Activated T-helper 1 cell treated with Interleukin-2 at 50 U/mL for 16 hours (primary cell): ENCODE data around the gene PDSS1.
"Not testable (repeated sequence)": the region's sequence is repeated elsewhere in the genome, so short reads cannot be mapped to it uniquely, and the experiment has no call there.

ENCODE experiments used
- DNase-seq: peaks from one replicate; pipeline ENCODE4 v3.0.0-alpha.2; 2020; ENCODE audit warnings: low read depth

Gene PDSS1

GRCh38 chr10:26739071-26739631 lies 41.6 kb downstream of the PDSS1 start:
- DNase-seq: no peak

DNA sequence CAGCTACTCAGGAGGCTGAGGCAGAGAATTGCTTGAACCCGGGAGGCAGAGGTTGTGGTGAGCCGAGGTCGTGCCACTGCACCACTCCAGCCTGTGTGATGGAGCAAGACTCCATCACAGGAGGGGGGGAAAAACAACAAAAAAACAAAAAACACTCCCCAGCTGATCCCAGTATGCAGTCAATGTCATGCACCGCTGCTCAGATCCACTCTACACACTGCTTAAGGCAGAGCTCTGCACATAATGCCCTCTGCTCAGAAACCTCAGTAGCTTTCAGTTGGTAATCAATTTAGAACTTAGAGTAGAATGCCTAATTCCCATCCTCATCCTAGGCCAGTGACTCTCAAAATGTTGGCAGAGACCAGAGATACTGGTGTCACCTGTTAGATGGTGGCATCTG lies 43.9 kb downstream of the PDSS1 start:
- DNase-seq: no peak

- no peak for DNase-seq
These were observed 45.6 kb downstream of the PDSS1 start for GRCh38 chr10:26743091-26743490.

GRCh38 chr10:26743841-26744240 lies 46.3 kb downstream of the PDSS1 start:
- no peak for DNase-seq

- no peak for DNase-seq
These were observed 48.6 kb downstream of the PDSS1 start for GRCh38 chr10:26746061-26746460.

- DNase-seq: no peak
These were observed 58.0 kb downstream of the PDSS1 start for GRCh38 chr10:26755443-26755903.

DNA sequence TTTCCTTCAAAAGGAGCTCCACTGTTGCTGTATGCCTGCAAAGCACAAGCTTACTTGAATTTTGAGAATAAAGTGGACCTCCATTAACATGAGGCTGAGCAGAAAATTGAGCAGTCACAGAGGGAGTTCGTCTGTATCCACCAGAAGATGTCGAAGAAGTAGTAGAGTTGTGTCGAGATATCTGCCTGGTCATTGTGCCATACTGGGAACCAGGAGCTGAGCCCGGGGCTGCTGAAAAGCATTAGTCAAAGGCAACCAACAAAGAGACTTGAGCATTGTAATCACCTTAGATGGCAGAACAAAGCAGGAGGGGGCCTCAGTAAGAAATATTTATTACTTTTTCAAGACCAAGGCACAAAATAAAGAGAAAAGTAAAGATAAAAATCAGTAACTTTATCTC lies 61.5 kb downstream of the PDSS1 start:
- no peak for DNase-seq

DNA sequence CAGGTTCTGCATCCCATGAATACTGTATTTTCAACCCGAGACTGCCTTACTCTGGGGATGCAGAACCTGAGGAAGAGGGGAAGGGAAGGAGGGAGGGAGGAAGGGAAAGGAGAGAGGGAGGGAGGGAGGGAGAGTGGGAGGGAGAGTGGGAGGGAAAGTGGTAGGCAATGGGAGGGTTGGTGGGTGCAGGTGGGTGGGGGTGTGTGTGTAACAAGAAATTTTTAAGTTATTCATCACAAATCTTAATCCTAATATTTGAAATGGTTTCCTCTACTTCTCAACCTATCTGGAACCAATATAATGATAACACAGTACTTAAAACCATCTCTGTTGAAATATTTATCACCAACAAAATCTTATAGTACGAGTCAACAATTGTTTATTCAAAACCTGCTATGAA lies 68.0 kb downstream of the PDSS1 start:
- DNase-seq: no peak

- no peak for DNase-seq
These were observed 72.6 kb downstream of the PDSS1 start for GRCh38 chr10:26770069-26770468.

DNA sequence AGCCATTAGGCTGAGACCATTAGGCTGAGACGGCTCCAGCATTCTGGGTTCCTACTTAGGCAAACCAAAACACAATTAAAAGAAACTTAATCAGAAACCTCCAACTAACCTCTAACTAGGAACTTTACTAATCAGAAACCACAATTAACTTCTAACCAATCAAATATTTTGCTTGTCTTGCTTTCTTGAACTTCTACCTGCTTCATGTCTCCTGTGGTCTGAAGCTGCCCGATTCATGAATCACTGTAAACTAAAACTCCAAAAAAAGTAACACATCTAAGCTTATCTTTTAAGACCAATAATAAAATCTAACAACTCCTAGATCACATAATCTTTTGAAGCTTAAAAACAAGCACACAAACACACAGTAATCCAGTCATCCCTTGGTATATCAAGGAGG lies 76.1 kb downstream of the PDSS1 start:
- DNase-seq: no peak

- no peak for DNase-seq
These were observed 78.8 kb downstream of the PDSS1 start for GRCh38 chr10:26776258-26776657.

GRCh38 chr10:26777686-26778085 lies 80.2 kb downstream of the PDSS1 start:
- DNase-seq: no peak

DNA sequence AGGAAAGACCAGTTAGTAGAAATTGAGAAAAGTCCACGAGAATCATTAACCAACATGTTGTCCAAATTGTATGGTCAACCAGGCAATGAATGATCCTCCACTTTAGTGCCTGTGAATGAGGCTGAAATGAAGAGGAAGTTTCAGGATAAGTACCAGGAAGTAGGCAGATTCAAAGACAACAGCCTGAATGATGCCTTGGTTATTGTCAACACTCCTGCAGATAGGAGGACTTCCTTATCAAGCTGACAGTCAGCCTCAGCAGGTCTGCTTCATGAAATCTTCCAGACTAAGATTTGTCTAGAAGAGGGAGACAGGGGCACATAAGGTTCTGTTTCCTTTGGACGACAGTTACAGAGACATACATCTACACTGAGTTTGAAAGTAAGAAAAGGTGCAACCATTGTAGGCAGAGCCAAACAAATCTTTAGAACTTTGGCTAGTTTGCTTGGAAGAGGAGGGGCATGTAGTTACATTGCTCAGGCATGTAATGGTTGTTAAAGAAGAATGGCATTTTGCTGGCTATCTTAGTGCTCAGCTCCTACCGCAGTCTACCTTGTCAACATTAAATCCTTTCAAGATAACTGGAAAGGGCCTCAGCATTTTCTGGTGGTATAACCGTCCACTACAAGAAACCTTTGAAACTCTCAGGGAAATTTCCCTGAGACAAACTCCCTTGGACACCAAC lies 81.8 kb downstream of the PDSS1 start:
- DNase-seq: no peak

DNA sequence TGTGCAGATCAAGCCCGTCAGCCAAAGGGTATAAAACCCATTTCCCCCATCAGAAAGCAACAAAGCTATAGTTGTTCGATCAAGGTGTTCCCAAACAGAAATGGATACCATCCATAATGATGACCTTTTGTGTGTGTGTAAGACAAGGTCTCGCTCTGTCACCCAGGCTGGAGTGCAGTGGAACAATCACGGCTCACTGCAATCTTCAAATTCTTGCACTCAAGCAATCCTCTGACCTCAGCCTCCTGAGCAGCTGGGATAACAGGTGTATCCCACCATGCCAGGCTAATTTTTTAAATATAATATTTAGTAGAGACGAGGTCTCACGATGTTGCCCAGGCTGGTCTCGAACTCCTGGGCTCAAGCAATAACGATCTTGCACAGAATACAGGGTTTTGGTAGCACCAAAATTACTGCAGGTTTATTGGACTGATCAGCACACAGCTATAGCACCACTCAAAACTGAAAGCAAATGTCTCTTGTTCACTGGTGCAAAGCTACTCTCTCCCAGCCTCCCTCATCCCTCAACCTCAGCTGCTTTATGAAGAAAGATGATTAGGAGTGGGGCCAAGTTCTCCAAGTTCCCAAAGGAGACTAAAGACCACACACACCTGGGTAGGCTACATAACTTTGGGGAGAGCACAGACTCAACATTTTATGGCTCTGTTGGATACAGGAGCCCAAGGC lies 82.7 kb downstream of the PDSS1 start:
- DNase-seq: no peak

GRCh38 chr10:26780793-26781601 lies 83.5 kb downstream of the PDSS1 start:
- no peak for DNase-seq

DNA sequence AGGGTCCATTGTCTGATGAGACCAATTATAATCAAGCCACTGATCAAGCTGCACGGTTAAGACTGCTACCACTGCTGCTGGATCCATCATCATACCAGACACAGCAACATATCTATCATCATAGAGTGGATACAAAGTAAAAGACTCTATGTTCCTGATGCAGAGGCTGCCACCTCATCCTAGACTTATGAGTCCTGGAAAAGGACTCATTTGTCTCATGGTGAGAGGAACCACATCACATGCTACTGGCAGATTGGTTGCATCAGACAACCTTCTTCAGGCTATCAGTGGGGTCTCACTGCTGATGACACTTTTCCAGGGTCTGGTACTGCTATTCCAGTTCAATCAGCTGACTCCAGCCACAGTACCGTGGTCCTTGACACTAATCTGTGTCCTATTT lies 84.3 kb downstream of the PDSS1 start:
- no peak for DNase-seq

- DNase-seq: no peak
These were observed 89.9 kb downstream of the PDSS1 start for GRCh38 chr10:26787362-26787761.

GRCh38 chr10:26789779-26790178 lies 92.3 kb downstream of the PDSS1 start:
- not testable (repeated sequence) for DNase-seq

GRCh38 chr10:26790221-26790995 lies 92.9 kb downstream of the PDSS1 start:
- no peak for DNase-seq

DNA sequence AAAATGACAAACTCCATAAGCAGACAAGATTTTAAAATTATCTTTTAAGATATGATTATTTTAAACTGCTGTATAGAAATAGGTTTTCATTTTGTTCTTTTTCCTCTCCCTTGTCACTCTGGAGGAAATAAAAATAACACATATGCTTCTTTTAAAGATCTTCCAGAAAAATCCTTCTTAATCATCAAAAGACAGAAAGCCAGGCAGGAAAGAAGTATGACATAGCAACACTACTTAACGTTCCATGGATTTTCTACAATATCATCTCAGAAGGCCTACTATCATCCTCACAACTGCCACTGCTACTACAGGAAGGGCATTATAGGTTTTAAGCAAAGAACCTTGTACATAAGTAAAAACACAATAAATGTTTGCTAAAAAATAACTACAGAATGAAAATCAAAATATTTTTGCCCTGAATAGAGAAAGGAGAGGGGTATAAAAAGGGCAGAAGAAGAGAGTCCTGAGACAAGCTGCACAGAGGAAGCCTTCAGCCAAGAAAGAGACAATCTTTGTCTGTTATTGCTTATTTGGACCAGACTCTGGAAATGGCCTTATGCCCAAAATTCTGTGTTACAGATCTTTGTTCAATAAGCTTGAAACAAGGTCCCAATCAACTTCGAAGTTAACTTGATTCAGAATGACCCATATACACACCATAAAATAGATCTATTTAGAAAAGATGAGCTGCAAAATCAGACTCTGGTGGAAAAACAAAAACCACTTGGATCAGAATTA lies 95.4 kb downstream of the PDSS1 start:
- DNase-seq: no peak
